Measurements from ENCODE around the gene PPP1R9B. TPM values are rescaled to one million over a fixed set of nuclear protein-coding genes. Genes with fewer than 3 reads are reported as not detected.

The PPP1R9B gene
- polyA plus RNA-seq, 1 donor (not counting 4 experiments of a cell fraction or from before 2014, with no cell fraction given): 16.1 TPM

DNA sequence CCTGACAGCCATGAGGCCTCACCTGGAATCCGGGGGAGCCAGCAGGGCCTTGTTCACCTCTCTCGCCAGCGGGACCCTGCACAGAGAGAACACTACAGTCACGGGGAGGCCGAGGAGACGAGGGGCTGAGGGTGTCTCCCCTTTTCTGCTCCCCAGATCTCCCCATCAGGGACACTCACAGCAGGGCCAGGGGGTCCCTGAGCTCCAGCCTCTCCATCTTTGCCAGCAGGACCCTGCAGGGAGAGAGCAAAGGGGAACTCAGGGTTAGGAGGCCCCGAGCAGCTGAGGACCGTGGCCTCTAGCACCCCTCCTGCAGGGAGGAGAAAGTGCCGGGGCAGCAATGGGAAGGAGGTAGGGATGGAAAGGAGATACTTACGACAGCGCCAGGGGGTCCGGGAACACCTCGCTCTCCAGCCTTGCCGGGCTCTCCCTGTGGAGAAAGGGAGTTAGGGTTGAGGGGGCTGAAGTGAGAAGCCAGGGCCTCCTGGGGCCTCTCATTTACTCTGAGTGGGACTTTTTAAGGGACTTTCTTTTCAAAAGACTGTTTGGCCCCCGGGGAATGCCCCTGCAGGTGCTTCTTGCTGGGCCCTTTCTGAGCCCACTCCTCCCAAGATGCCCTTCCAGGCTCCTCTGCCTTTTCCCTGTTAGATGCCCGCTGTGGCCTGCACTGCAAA lies 42.3 kb upstream of the PPP1R9B start:
- peaks cover 3% of the 10 kb centered on the region for H3K4me1 ChIP-seq (ENCODE audit: control insufficient read depth, extremely low read depth, insufficient read depth, low read length)
- TF ChIP-seq, protein P1, sequence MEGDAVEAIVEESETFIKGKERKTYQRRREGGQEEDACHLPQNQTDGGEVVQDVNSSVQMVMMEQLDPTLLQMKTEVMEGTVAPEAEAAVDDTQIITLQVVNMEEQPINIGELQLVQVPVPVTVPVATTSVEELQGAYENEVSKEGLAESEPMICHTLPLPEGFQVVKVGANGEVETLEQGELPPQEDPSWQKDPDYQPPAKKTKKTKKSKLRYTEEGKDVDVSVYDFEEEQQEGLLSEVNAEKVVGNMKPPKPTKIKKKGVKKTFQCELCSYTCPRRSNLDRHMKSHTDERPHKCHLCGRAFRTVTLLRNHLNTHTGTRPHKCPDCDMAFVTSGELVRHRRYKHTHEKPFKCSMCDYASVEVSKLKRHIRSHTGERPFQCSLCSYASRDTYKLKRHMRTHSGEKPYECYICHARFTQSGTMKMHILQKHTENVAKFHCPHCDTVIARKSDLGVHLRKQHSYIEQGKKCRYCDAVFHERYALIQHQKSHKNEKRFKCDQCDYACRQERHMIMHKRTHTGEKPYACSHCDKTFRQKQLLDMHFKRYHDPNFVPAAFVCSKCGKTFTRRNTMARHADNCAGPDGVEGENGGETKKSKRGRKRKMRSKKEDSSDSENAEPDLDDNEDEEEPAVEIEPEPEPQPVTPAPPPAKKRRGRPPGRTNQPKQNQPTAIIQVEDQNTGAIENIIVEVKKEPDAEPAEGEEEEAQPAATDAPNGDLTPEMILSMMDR (optimal IDR thresholded peaks at IDR 0.05 in 1 of 3, IDR thresholded peaks at IDR 0.05 in 1 of 3, conservative IDR thresholded peaks at IDR 0.05 in 1 of 3; ENCODE audit: extremely low read depth in 1 of 3, insufficient read depth in 2 of 3, low read length in 3 of 3): no peak
- no peak for TF ChIP-seq EZH2 (IDR thresholded peaks at IDR 0.05; ENCODE audit: low read length)
- no peak overlapping the region for H3K4me2 ChIP-seq (ENCODE audit: control insufficient read depth, extremely low read depth, insufficient read depth, low read depth, low read length)
- H3K4me3 ChIP-seq (ENCODE audit: control insufficient read depth in 2 of 3, extremely low read depth in 1 of 3, insufficient read depth in 2 of 3, low read depth in 1 of 3, low read length in 3 of 3): no peak overlapping the region
- H3K79me2 ChIP-seq (ENCODE audit: control insufficient read depth, insufficient read depth, low read length): no peaks in the 10 kb centered on the region
- no peak overlapping the region for H3K9ac ChIP-seq (ENCODE audit: control insufficient read depth, extremely low read depth, insufficient read depth, low read length)
- H3K9me3 ChIP-seq (ENCODE audit: control insufficient read depth, low read depth, low read length): no peaks in the 10 kb centered on the region
- H4K20me1 ChIP-seq (ENCODE audit: control insufficient read depth, extremely low read depth, insufficient read depth, low read length): no peaks in the 10 kb centered on the region
- dilution Hi-C loops (cut with MboI; ENCODE audit: extremely low pct_ligation_motif_present, low sequenced_read_pairs): no loop called here
- H3K27ac ChIP-seq (ENCODE audit: control insufficient read depth, insufficient read depth, low read length): no peak overlapping the region
- peaks cover 0 to 10% of the 10 kb centered on the region in 2 experiments for H3K36me3 ChIP-seq (ENCODE audit: control insufficient read depth in 2 of 2, extremely low read depth in 1 of 2, insufficient read depth in 2 of 2, low read length in 2 of 2)
- no peak for DNase-seq (ENCODE audit: low read depth, low spot score)
- no peak for FAIRE-seq
- H3K9me1 ChIP-seq (ENCODE audit: control insufficient read depth, extremely low read depth, insufficient read depth, low read length): no peaks in the 10 kb centered on the region
- H2AFZ ChIP-seq (ENCODE audit: control insufficient read depth, low read length): no peak overlapping the region
- H3K27me3 ChIP-seq (ENCODE audit: control insufficient read depth, extremely low read depth, insufficient read depth, low read length): no peaks in the 10 kb centered on the region

DNA sequence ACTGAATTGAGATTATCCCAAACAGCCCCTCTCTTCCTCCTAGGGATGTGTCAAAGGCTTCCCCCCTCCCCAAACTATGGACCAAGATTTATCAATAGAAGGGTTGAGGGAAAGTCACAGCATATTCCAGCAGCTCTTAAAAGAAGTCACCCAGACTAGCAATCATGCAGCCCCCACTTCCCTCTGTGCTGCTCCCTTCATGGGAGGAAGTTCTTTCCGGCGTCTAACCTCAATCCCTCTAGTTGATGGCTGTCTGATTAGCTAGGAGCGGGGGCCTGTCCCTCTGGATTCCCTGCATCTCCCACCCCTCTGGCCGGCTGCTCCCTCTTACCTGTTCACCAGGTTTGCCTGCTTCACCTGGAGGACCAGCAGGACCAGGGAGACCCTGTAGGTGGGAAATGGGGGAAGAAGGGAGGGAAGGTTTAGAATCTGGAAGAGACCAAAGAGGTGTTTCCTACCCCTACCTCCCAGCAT lies 41.7 kb upstream of the PPP1R9B start:
- Histone ChIP-seq H2AFZ (ENCODE audit: control insufficient read depth, low read length) (no peak overlapping the region), H3K27me3 (ENCODE audit: control insufficient read depth, extremely low read depth, insufficient read depth, low read length) (no peaks in the 10 kb centered on the region), H3K36me3 (ENCODE audit: control insufficient read depth in 2 of 2, extremely low read depth in 1 of 2, insufficient read depth in 2 of 2, low read length in 2 of 2) (peaks cover 0 to 10% of the 10 kb centered on the region in 2 experiments), H3K4me3 (ENCODE audit: control insufficient read depth in 2 of 3, extremely low read depth in 1 of 3, insufficient read depth in 2 of 3, low read depth in 1 of 3, low read length in 3 of 3) (no peak overlapping the region), H3K9ac (ENCODE audit: control insufficient read depth, extremely low read depth, insufficient read depth, low read length) (no peak overlapping the region), H3K4me1 (ENCODE audit: control insufficient read depth, extremely low read depth, insufficient read depth, low read length) (peaks cover 3% of the 10 kb centered on the region), H4K20me1 (ENCODE audit: control insufficient read depth, extremely low read depth, insufficient read depth, low read length) (no peaks in the 10 kb centered on the region), H3K9me1 (ENCODE audit: control insufficient read depth, extremely low read depth, insufficient read depth, low read length) (no peaks in the 10 kb centered on the region), H3K9me3 (ENCODE audit: control insufficient read depth, low read depth, low read length) (no peaks in the 10 kb centered on the region), H3K4me2 (ENCODE audit: control insufficient read depth, extremely low read depth, insufficient read depth, low read depth, low read length) (no peak overlapping the region), H3K27ac (ENCODE audit: control insufficient read depth, insufficient read depth, low read length) (no peak overlapping the region), H3K79me2 (ENCODE audit: control insufficient read depth, insufficient read depth, low read length) (no peaks in the 10 kb centered on the region)
- TF ChIP-seq EZH2 (IDR thresholded peaks at IDR 0.05; ENCODE audit: low read length): no peak
- TF ChIP-seq, protein P1 (optimal IDR thresholded peaks at IDR 0.05 in 1 of 3, IDR thresholded peaks at IDR 0.05 in 1 of 3, conservative IDR thresholded peaks at IDR 0.05 in 1 of 3; ENCODE audit: extremely low read depth in 1 of 3, insufficient read depth in 2 of 3, low read length in 3 of 3): no peak
- dilution Hi-C loops (cut with MboI; ENCODE audit: extremely low pct_ligation_motif_present, low sequenced_read_pairs): no loop called here
- no peak for FAIRE-seq
- no peak for DNase-seq (ENCODE audit: low read depth, low spot score)
